MM.1S (cell line): ENCODE results near the gene HIPK2.

ENCODE experiments used
- DNase-seq: peaks from one replicate; pipeline ENCODE4 v3.0.0-alpha.2; 2015
- H2AFZ ChIP-seq: fragments of 300-600 bp; sonication (generic); 2 replicates; pipeline ENCODE4 v1.6.0; 2016; ENCODE audit warnings: antibody characterized with exemption, low read length
- H3F3A ChIP-seq: fragments of 300-600 bp; sonication (generic); 2 replicates; pipeline ENCODE4 v1.6.1; 2016; ENCODE audit warnings: mild to moderate bottlenecking, antibody characterized with exemption, low read length, moderate library complexity, mixed read lengths; ENCODE audit not compliant: insufficient read depth
- H3K27ac ChIP-seq: fragments of 300-600 bp; sonication (generic); 2 replicates; pipeline ENCODE4 v1.5.1; 2016; ENCODE audit warnings: mild to moderate bottlenecking, low read length
- H3K27me3 ChIP-seq: fragments of 300-600 bp; sonication (generic); replicated peaks from 2 replicates; pipeline ENCODE4 v1.6.0; 2016; ENCODE audit warnings: low read length; ENCODE audit not compliant: insufficient read depth
- H3K36me3 ChIP-seq: fragments of 300-600 bp; sonication (generic); replicated peaks from 2 replicates; pipeline ENCODE4 v1.6.1; 2016; ENCODE audit warnings: mild to moderate bottlenecking, low read length, mixed read lengths; ENCODE audit not compliant: insufficient read depth
- H3K4me1 ChIP-seq: fragments of 300-600 bp; sonication (generic); 2 replicates; pipeline ENCODE4 v1.6.1; 2016; ENCODE audit warnings: low read length, mixed read lengths
- H3K4me2 ChIP-seq: fragments of 300-600 bp; sonication (generic); 2 replicates; pipeline ENCODE4 v1.6.0; 2016; ENCODE audit warnings: low read depth, low read length
- H3K4me3 ChIP-seq: fragments of 300-600 bp; sonication (generic); 2 replicates; pipeline ENCODE4 v1.5.1; 2016; ENCODE audit warnings: low read length, mixed read lengths
- H3K79me2 ChIP-seq: fragments of 300-600 bp; sonication (generic); 2 replicates; pipeline ENCODE4 v1.6.1; 2016; ENCODE audit warnings: mixed run types, low read length, mixed read lengths
- H3K9ac ChIP-seq: fragments of 300-600 bp; sonication (generic); 2 replicates; pipeline ENCODE4 v1.6.1; 2016; ENCODE audit warnings: low read length, mixed read lengths
- H3K9me2 ChIP-seq: fragments of 300-600 bp; sonication (generic); replicated peaks from 2 replicates; pipeline ENCODE4 v1.6.1; 2016; ENCODE audit warnings: mild to moderate bottlenecking, low read length, mixed read lengths; ENCODE audit not compliant: insufficient read depth
- H3K9me3 ChIP-seq: fragments of 300-600 bp; sonication (generic); replicated peaks from 2 replicates; pipeline ENCODE4 v1.6.1; 2016; ENCODE audit warnings: mild to moderate bottlenecking, low read length, mixed read lengths; ENCODE audit not compliant: insufficient read depth
- H4K20me1 ChIP-seq: fragments of 300-600 bp; sonication (generic); 2 replicates; pipeline ENCODE4 v1.6.1; 2016; ENCODE audit warnings: mild to moderate bottlenecking, low read length, moderate library complexity, mixed read lengths; ENCODE audit not compliant: insufficient read depth
- EZH2 ChIP-seq: fragments of 300-600 bp; sonication (generic); optimal IDR thresholded peaks from 2 replicates; pipeline ENCODE3; 2017; ENCODE audit warnings: low read depth, mild to moderate bottlenecking, antibody characterized with exemption, low read length, mixed read lengths
- EZH2phosphoT487 ChIP-seq: fragments of 300-600 bp; sonication (generic); IDR thresholded peaks from 2 replicates; pipeline ENCODE4 v1.6.1; 2018; ENCODE audit warnings: antibody characterized with exemption, low read length
- TF ChIP-seq, protein P1 (sequence below): fragments of 300-600 bp; sonication (generic); IDR thresholded peaks from 2 replicates; pipeline ENCODE4 v1.5.1; 2016; ENCODE audit warnings: antibody characterized with exemption, low read length, mixed read lengths

HIPK2 gene

DNA sequence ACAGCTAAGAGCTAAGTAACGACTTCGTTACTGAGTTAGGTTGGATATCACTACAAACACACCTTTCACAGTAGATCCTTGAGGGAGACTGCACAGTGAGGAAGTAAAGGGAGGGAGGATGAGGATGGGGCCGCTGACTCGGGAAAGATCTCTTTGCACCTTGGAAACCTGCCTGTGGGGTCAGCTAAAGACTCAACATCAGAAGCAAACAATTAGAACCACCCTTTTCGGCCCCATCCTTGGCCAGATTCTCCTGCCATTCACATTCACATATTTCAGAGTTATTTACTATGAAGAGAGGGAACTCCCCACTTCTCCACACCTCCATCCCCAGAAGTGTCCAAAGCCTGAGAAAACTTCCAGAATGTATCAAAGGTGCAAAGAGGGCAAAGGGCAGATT is 207.2 kb downstream of the HIPK2 start:
- H3K9ac ChIP-seq = no peak overlapping the region
- H4K20me1 ChIP-seq = no peaks in the 10 kb centered on the region
- H3K27ac ChIP-seq = no peak overlapping the region
- H3K4me2 ChIP-seq = no peak overlapping the region
- TF ChIP-seq EZH2 = no peak
- TF ChIP-seq, protein P1, sequence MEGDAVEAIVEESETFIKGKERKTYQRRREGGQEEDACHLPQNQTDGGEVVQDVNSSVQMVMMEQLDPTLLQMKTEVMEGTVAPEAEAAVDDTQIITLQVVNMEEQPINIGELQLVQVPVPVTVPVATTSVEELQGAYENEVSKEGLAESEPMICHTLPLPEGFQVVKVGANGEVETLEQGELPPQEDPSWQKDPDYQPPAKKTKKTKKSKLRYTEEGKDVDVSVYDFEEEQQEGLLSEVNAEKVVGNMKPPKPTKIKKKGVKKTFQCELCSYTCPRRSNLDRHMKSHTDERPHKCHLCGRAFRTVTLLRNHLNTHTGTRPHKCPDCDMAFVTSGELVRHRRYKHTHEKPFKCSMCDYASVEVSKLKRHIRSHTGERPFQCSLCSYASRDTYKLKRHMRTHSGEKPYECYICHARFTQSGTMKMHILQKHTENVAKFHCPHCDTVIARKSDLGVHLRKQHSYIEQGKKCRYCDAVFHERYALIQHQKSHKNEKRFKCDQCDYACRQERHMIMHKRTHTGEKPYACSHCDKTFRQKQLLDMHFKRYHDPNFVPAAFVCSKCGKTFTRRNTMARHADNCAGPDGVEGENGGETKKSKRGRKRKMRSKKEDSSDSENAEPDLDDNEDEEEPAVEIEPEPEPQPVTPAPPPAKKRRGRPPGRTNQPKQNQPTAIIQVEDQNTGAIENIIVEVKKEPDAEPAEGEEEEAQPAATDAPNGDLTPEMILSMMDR = no peak
- no peak for TF ChIP-seq EZH2phosphoT487
- no peaks in the 10 kb centered on the region for H3K9me3 ChIP-seq
- H3K4me1 ChIP-seq = no peaks in the 10 kb centered on the region
- H3K9me2 ChIP-seq = no peaks in the 10 kb centered on the region
- H3K4me3 ChIP-seq = no peak overlapping the region
- H3K27me3 ChIP-seq = no peaks in the 10 kb centered on the region
- DNase-seq = no peak
- no peak overlapping the region for H2AFZ ChIP-seq
- H3F3A ChIP-seq = no peaks in the 10 kb centered on the region
- no peaks in the 10 kb centered on the region for H3K36me3 ChIP-seq
- no peaks in the 10 kb centered on the region for H3K79me2 ChIP-seq

DNA sequence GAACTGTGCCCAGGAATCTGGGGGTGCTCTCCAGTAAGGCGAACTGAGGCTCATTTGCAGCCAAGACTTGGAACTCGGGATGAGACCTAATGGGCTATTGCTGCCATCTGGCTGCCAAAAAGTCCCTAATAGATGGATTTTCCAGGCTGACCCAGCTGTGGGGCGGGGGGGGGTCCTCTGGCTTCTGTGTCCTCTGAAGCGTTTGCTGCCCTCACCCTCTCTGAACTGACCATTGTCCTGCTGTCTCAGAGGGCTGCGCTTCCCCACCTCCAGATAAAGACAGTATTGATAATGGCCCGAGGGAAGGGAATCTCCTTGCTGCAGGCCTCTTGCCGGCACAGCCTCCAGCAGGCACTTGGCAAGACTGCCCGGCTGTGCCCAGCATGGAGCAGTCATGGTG is 207.7 kb downstream of the HIPK2 start:
- Histone ChIP-seq H3K4me3 (no peak overlapping the region), H3K9me2 (no peaks in the 10 kb centered on the region), H3F3A (no peaks in the 10 kb centered on the region), H3K27ac (no peak overlapping the region), H3K36me3 (no peaks in the 10 kb centered on the region), H3K9ac (no peak overlapping the region), H3K4me1 (no peaks in the 10 kb centered on the region), H3K27me3 (no peaks in the 10 kb centered on the region), H4K20me1 (no peaks in the 10 kb centered on the region), H3K9me3 (no peaks in the 10 kb centered on the region), H3K4me2 (no peak overlapping the region), H2AFZ (no peak overlapping the region), H3K79me2 (no peaks in the 10 kb centered on the region)
- TF ChIP-seq EZH2phosphoT487 = no peak
- no peak for TF ChIP-seq EZH2
- TF ChIP-seq, protein P1 = no peak
- no peak for DNase-seq

DNA sequence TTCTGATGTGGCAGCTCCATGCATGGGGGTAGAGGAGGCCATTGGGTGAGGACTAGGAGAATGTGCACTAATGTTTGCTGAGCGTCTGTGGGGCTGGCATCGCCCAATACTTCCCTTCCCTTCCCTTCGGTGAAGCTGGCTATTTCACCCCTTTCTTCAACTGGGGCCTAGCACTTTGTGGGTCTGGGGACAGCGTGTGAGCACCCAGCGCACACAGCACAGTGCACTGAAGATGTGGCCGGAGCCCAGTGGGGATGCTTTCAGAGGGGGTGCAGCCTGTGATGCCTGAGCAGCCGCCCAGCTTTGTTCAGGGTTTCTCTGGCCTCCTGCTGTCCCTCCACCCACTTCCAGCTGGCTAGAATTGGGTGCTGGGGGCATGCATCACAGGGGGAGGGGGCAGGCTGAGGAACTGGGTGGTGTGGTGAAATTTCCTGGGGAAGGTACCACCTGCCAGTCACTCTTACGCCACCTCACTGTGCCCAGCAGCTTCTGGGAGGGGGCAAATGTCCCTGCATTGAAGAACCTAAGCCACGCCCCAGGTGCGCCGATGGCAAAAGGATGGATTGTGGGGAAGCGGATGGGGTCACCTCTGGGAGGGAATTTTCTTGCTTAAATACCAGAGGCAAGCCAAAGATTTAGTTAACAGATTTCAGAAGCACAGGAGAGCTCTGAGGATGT is 208.8 kb downstream of the HIPK2 start:
- no peaks in the 10 kb centered on the region for H3K9me2 ChIP-seq
- no peak for DNase-seq
- H4K20me1 ChIP-seq = no peaks in the 10 kb centered on the region
- no peak for TF ChIP-seq EZH2
- TF ChIP-seq, protein P1 = no peak
- TF ChIP-seq EZH2phosphoT487 = no peak
- no peaks in the 10 kb centered on the region for H3K4me1 ChIP-seq
- H3K27ac ChIP-seq = no peak overlapping the region
- no peak overlapping the region for H3K4me2 ChIP-seq
- H2AFZ ChIP-seq = no peak overlapping the region
- no peaks in the 10 kb centered on the region for H3K9me3 ChIP-seq
- H3K4me3 ChIP-seq = no peak overlapping the region
- H3K36me3 ChIP-seq = no peaks in the 10 kb centered on the region
- no peaks in the 10 kb centered on the region for H3F3A ChIP-seq
- no peak overlapping the region for H3K9ac ChIP-seq
- no peaks in the 10 kb centered on the region for H3K79me2 ChIP-seq
- no peaks in the 10 kb centered on the region for H3K27me3 ChIP-seq
